ENCODE data around the gene NDUFS6.

GRCh38 chr5:1833264-1834021, 32.2 kb downstream of the NDUFS6 start:
- TF ChIP-seq POLR2A (IDR thresholded peaks at IDR 0.05) (no peak), CTCF (IDR thresholded peaks at IDR 0.05 in 8 of 11, conservative IDR thresholded peaks at IDR 0.05 in 3 of 11) (no peak)
